H1 (cell line): ENCODE results near the gene ISOC1. TPM values are rescaled to one million over a fixed set of nuclear protein-coding genes. Genes with fewer than 3 reads are reported as not detected.

Source experiments
- JUND ChIP-seq: IDR thresholded peaks from 2 replicates; pipeline ENCODE4 v1.6.1; 2011; ENCODE audit warnings: mild to moderate bottlenecking, improper control_type of control experiment, low read length
- NRF1 ChIP-seq: IDR thresholded peaks from 2 replicates; pipeline ENCODE4 v1.6.1; 2011; ENCODE audit warnings: mild to moderate bottlenecking, low read depth, low read length, improper control_type of control experiment
- POLR2A ChIP-seq, 2 experiments: IDR thresholded peaks; 1 replicate in 1 of 2; 2 replicates in 1 of 2; pipeline ENCODE4 v1.6.1; 2011; ENCODE audit warnings: low read depth in 2 of 2, low read length in 2 of 2, mild to moderate bottlenecking in 2 of 2; ENCODE audit errors: control extremely low read depth in 1 of 2
- TBP ChIP-seq: IDR thresholded peaks from 2 replicates; pipeline ENCODE4 v1.6.1; 2011; ENCODE audit warnings: low read depth, low read length, improper control_type of control experiment
- polyA plus RNA-seq, 7 experiments: library from polyadenylated mRNA; depleted of rRNA in 3 of 7; stranded (reverse) in 5 of 7; unstranded in 2 of 7; fragments of >200 nt in 5 of 7; fragments of 200-250 nt in 2 of 7; gene quantifications; 1 replicate in 5 of 7; 2 replicates in 1 of 7; 4 replicates in 1 of 7; pipeline versions ENCODE4 v1.2.1 to v1.2.3, GENCODE V29; 2011 to 2013; ENCODE audit warnings: missing spikeins in 2 of 7, mixed read lengths in 2 of 7
- total RNA-seq: library from RNA; stranded (reverse); fragmentation: NEBNext Ultra II Directional; extraction: Animal tissue kit (Norgen Biotek cat#: 25700); gene quantifications from 2 replicates; pipeline ENCODE4 v1.2.1, GENCODE V29; 2021

ISOC1 gene
- total and polyA plus RNA-seq, 2 of the 8 experiments (the other 6 are each of a cell fraction or from before 2014, with no cell fraction given) = 27.7 to 34.9 TPM

DNA sequence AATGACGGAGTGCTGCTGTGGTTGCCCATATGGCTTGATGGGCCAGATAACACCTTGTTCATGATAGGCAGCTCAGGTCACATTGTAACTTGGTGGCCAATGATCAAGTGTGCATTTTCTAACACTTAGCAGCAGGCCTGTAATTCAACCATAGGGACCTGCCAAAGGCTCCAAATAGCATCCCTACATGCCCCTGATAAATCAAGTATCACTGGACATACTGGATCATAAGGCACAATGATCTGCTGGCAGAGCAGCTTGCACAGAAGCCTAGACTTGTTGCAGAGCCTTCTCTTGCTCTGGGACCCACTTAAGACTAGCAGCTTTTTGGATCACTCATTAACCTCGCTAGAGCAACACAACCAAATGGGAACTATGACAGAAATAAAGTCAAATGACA, 46.0 kb upstream of the ISOC1 start (continued):
- no peak for TF ChIP-seq NRF1
- TF ChIP-seq TBP = no peak
- TF ChIP-seq POLR2A (IDR thresholded peaks at IDR 0.05; ENCODE audit: control extremely low read depth in 1 of 2, low read depth in 2 of 2, low read length in 2 of 2) = no peak
- no peak for TF ChIP-seq JUND
- TF ChIP-seq, all 59 proteins: peak for 0
